ELF-1 (cell line): ENCODE data around the gene SIAH2.

Source experiments
- DNase-seq: peaks from one replicate; pipeline ENCODE4 v3.0.0-alpha.2; 2016; ENCODE audit warnings: low read depth, low spot score

SIAH2 gene

GRCh38 chr3:150748684-150749047 is 14.3 kb downstream of the SIAH2 start:
- DNase-seq = no peak

GRCh38 chr3:150747886-150748683 is 14.9 kb downstream of the SIAH2 start:
- no peak for DNase-seq

- DNase-seq = no peak
Measured at GRCh38 chr3:150746791-150747590, 16.0 kb downstream of the SIAH2 start.

GRCh38 chr3:150745832-150746231 is 17.1 kb downstream of the SIAH2 start:
- no peak for DNase-seq

- DNase-seq = no peak
Measured at GRCh38 chr3:150744919-150745211, 18.1 kb downstream of the SIAH2 start.

GRCh38 chr3:150744041-150744918 is 18.7 kb downstream of the SIAH2 start:
- no peak for DNase-seq

GRCh38 chr3:150743508-150743907 is 19.5 kb downstream of the SIAH2 start:
- DNase-seq = no peak

GRCh38 chr3:150742679-150743078 is 20.3 kb downstream of the SIAH2 start:
- DNase-seq = no peak

GRCh38 chr3:150742141-150742523 is 20.8 kb downstream of the SIAH2 start:
- DNase-seq = no peak

GRCh38 chr3:150741497-150742140 is 21.4 kb downstream of the SIAH2 start:
- DNase-seq = no peak

- no peak for DNase-seq
Measured at GRCh38 chr3:150740733-150741496, 22.1 kb downstream of the SIAH2 start.

- no peak for DNase-seq
Measured at GRCh38 chr3:150739877-150740645, 22.9 kb downstream of the SIAH2 start.

GRCh38 chr3:150739200-150739863 is 23.6 kb downstream of the SIAH2 start:
- no peak for DNase-seq

GRCh38 chr3:150738688-150739087 is 24.3 kb downstream of the SIAH2 start:
- no peak for DNase-seq

GRCh38 chr3:150737874-150738679 is 24.9 kb downstream of the SIAH2 start:
- peak; percentile 49 for DNase-seq

GRCh38 chr3:150736903-150737832 is 25.8 kb downstream of the SIAH2 start:
- DNase-seq = peak; percentile 56

GRCh38 chr3:150736316-150736719 is 26.7 kb downstream of the SIAH2 start:
- peak; percentile 87 for DNase-seq

GRCh38 chr3:150734795-150735119 is 28.2 kb downstream of the SIAH2 start:
- no peak for DNase-seq
